ENCODE measurements around the gene LRRC57. TPM values are rescaled to one million over a fixed set of nuclear protein-coding genes. Genes with fewer than 3 reads are reported as not detected.

LRRC57 gene
- 30.4 to 32.4 TPM (median 31.9 TPM) in 3 replicates for total RNA-seq
- long read RNA-seq, full-length matches to known transcripts = 29 of 36 reads
- long read RNA-seq, partial matches to known transcripts = 4 of 36 reads
- long read RNA-seq, other reads (novel, unspliced or antisense) = 3 of 36 reads

- Mint-ChIP-seq H3K9me3 (ENCODE audit: low read depth) (no peaks in the 10 kb centered on the region), H3K4me3 (ENCODE audit: unreplicated experiment) (peak within 1 kb of the TSS; percentile 94), H3K27me3 (ENCODE audit: low read depth) (no peaks in the 10 kb centered on the region), H3K27ac (ENCODE audit: unreplicated experiment) (peak within 1 kb of the TSS; percentile 93), H3K4me1 (ENCODE audit: low read depth) (peaks cover 38% of the 10 kb centered on the region), H3K36me3 (ENCODE audit: low read depth) (peaks cover 7% of the 10 kb centered on the region)
- peak; percentile 94 for DNase-seq (ENCODE audit: low spot score)
- TF ChIP-seq CTCF (IDR thresholded peaks at IDR 0.05) = no peak
These were observed at the start of gene LRRC57, which contains the start of gene HAUS2 for GRCh38 chr15:42548249-42549031. Gene LRRC57 (minus strand): TSS chr15:42548793. CDS start chr15:42548434, 359 bp downstream. Gene HAUS2 (plus strand): TSS chr15:42548838. CDS start chr15:42548873, 35 bp downstream.

GRCh38 chr15:42595626-42596240 is 47.1 kb upstream of the LRRC57 start:
- TF ChIP-seq CTCF (IDR thresholded peaks at IDR 0.05) = no peak
- peaks cover 24% of the 10 kb centered on the region for H3K4me1 Mint-ChIP-seq (ENCODE audit: low read depth)
- H3K9me3 Mint-ChIP-seq (ENCODE audit: low read depth) = peaks cover 6% of the 10 kb centered on the region
- H3K27ac Mint-ChIP-seq (ENCODE audit: unreplicated experiment) = no peak overlapping the region
- H3K4me3 Mint-ChIP-seq (ENCODE audit: unreplicated experiment) = no peak overlapping the region
- peaks cover 15% of the 10 kb centered on the region for H3K36me3 Mint-ChIP-seq (ENCODE audit: low read depth)
- DNase-seq (ENCODE audit: low spot score) = no peak
- H3K27me3 Mint-ChIP-seq (ENCODE audit: low read depth) = no peaks in the 10 kb centered on the region

- DNase-seq (ENCODE audit: low spot score) = no peak
- peak overlapping the region; percentile 8 for H3K27ac Mint-ChIP-seq (ENCODE audit: unreplicated experiment)
- H3K4me1 Mint-ChIP-seq (ENCODE audit: low read depth) = peaks cover 13% of the 10 kb centered on the region
- no peaks in the 10 kb centered on the region for H3K27me3 Mint-ChIP-seq (ENCODE audit: low read depth)
- TF ChIP-seq CTCF (IDR thresholded peaks at IDR 0.05) = no peak
- no peaks in the 10 kb centered on the region for H3K9me3 Mint-ChIP-seq (ENCODE audit: low read depth)
- H3K36me3 Mint-ChIP-seq (ENCODE audit: low read depth) = peaks cover 9% of the 10 kb centered on the region
- H3K4me3 Mint-ChIP-seq (ENCODE audit: unreplicated experiment) = no peak overlapping the region
These were observed 45.5 kb upstream of the LRRC57 start for GRCh38 chr15:42594095-42594494.

GRCh38 chr15:42593143-42593542 is 44.5 kb upstream of the LRRC57 start:
- no peak for TF ChIP-seq CTCF (IDR thresholded peaks at IDR 0.05)
- H3K4me1 Mint-ChIP-seq (ENCODE audit: low read depth) = peaks cover 16% of the 10 kb centered on the region
- H3K4me3 Mint-ChIP-seq (ENCODE audit: unreplicated experiment) = no peak overlapping the region
- no peak overlapping the region for H3K27ac Mint-ChIP-seq (ENCODE audit: unreplicated experiment)
- H3K9me3 Mint-ChIP-seq (ENCODE audit: low read depth) = no peaks in the 10 kb centered on the region
- DNase-seq (ENCODE audit: low spot score) = no peak
- no peaks in the 10 kb centered on the region for H3K27me3 Mint-ChIP-seq (ENCODE audit: low read depth)
- peaks cover 13% of the 10 kb centered on the region for H3K36me3 Mint-ChIP-seq (ENCODE audit: low read depth)

GRCh38 chr15:42592716-42593115 is 44.1 kb upstream of the LRRC57 start:
- Mint-ChIP-seq H3K9me3 (ENCODE audit: low read depth) (no peaks in the 10 kb centered on the region), H3K4me1 (ENCODE audit: low read depth) (peaks cover 17% of the 10 kb centered on the region), H3K36me3 (ENCODE audit: low read depth) (peaks cover 14% of the 10 kb centered on the region), H3K4me3 (ENCODE audit: unreplicated experiment) (no peak overlapping the region), H3K27ac (ENCODE audit: unreplicated experiment) (no peak overlapping the region), H3K27me3 (ENCODE audit: low read depth) (no peaks in the 10 kb centered on the region)
- no peak for DNase-seq (ENCODE audit: low spot score)
- TF ChIP-seq CTCF (IDR thresholded peaks at IDR 0.05) = no peak
